GM12892 (cell line): ENCODE results near the gene SIAH1.

Source experiments
- POLR2A ChIP-seq: IDR thresholded peaks from 2 replicates; pipeline ENCODE4 v1.6.1; 2011; ENCODE audit warnings: low read depth, low read length, control low read depth
- POLR2AphosphoS5 ChIP-seq: IDR thresholded peaks from 2 replicates; pipeline ENCODE4 v1.6.1; 2011; ENCODE audit warnings: low read depth, low read length, control low read depth

DNA sequence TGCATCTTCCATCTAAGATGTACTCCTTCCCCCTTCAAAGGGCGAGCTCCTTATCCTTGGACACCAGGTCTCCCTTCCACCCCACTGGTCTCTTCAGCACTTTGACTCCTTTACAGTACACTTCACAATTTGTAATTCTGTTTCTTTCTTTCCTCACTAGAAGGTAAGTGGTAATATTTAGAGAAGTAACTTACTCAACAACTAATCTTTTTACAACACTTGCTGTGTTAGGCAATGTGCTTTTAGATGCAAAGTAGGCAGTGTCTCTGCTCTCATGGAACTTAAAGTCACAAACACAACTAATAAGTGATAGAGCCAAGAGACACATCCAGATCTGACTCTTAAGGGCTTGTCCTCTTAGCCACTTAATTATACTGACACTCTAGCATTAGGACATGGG, 6.4 kb downstream of the SIAH1 start:
- TF ChIP-seq POLR2A (no peak), POLR2AphosphoS5 (no peak)
